HepG2 (cell line): ENCODE data around the gene JMJD8. TPM values are rescaled to one million over a fixed set of nuclear protein-coding genes. Genes with fewer than 3 reads are reported as not detected.

Experiments used
- ATF6 ChIP-seq: sonication (generic); formaldehyde crosslinking; conservative IDR thresholded peaks from 2 replicates; pipeline ENCODE4 v1.4.0; 2020; ENCODE audit warnings: missing genetic modification reagents
- CHD4 ChIP-seq: fragments of 200-600 bp; sonication (generic); IDR thresholded peaks from 2 replicates; pipeline ENCODE4 v1.7.0; 2017; ENCODE audit warnings: mild to moderate bottlenecking, low read length, borderline replicate concordance
- CSRNP1 ChIP-seq: sonication (generic); formaldehyde crosslinking; IDR thresholded peaks from 2 replicates; pipeline ENCODE4 v1.8.1; 2023; ENCODE audit warnings: mild to moderate bottlenecking, missing genetic modification reagents
- EHMT2 ChIP-seq: fragments of 200-600 bp; sonication (generic); IDR thresholded peaks from 2 replicates; pipeline ENCODE4 v1.7.0; 2017; ENCODE audit warnings: antibody characterized with exemption, low read depth, low read length, borderline replicate concordance
- ETV5 ChIP-seq: IDR thresholded peaks from 2 replicates; pipeline ENCODE4 v1.6.1; 2018; ENCODE audit warnings: missing biosample characterization, missing genetic modification reagents, inconsistent platforms, borderline replicate concordance
- GATAD2A ChIP-seq: IDR thresholded peaks from 2 replicates; pipeline ENCODE4 v1.6.1; 2016
- KAT7 ChIP-seq: IDR thresholded peaks from 2 replicates; pipeline ENCODE4 v1.6.1; 2018; ENCODE audit warnings: borderline replicate concordance, missing compliant biosample characterization
- KDM3A ChIP-seq: IDR thresholded peaks from 2 replicates; pipeline ENCODE4 v1.6.1; 2018; ENCODE audit warnings: low read depth, missing compliant biosample characterization
- MTF2 ChIP-seq: sonication (generic); formaldehyde crosslinking; IDR thresholded peaks from 2 replicates; pipeline ENCODE4 v1.5.0; 2020; ENCODE audit warnings: missing genetic modification reagents, borderline replicate concordance
- NPAS2 ChIP-seq: sonication (generic); formaldehyde crosslinking; IDR thresholded peaks from 2 replicates; pipeline ENCODE4 v1.8.0; 2022; ENCODE audit warnings: mild to moderate bottlenecking, missing genetic modification reagents, borderline replicate concordance
- TFDP2 ChIP-seq: sonication (generic); formaldehyde crosslinking; IDR thresholded peaks from 2 replicates; pipeline ENCODE4 v1.4.0; 2020; ENCODE audit warnings: missing genetic modification reagents
- ZBTB25 ChIP-seq: IDR thresholded peaks from 2 replicates; pipeline ENCODE4 v1.6.1; 2018; ENCODE audit warnings: missing genetic modification reagents
- ZKSCAN5 ChIP-seq: sonication (generic); formaldehyde crosslinking; IDR thresholded peaks from 2 replicates; pipeline ENCODE4 v1.5.1; 2020; ENCODE audit warnings: mild to moderate bottlenecking, missing genetic modification reagents
- ZNF362 ChIP-seq: sonication (generic); formaldehyde crosslinking; IDR thresholded peaks from 2 replicates; pipeline ENCODE4 v1.4.0; 2020; ENCODE audit warnings: missing genetic modification reagents, mild to moderate bottlenecking, borderline replicate concordance
- ZNF512B ChIP-seq: sonication (generic); formaldehyde crosslinking; IDR thresholded peaks from 2 replicates; pipeline ENCODE4 v1.5.1; 2020; ENCODE audit warnings: missing genetic modification reagents, mild to moderate bottlenecking, borderline replicate concordance
- ZNF550 ChIP-seq: sonication (generic); formaldehyde crosslinking; IDR thresholded peaks from 2 replicates; pipeline ENCODE4 v1.4.0; 2020; ENCODE audit warnings: mild to moderate bottlenecking, missing genetic modification reagents, borderline replicate concordance
- ZNF629 ChIP-seq: sonication (generic); formaldehyde crosslinking; conservative IDR thresholded peaks from 2 replicates; pipeline ENCODE4 v1.5.0; 2020; ENCODE audit warnings: missing genetic modification reagents
- ZNF816 ChIP-seq: sonication (generic); formaldehyde crosslinking; IDR thresholded peaks from 2 replicates; pipeline ENCODE4 v1.8.0; 2022; ENCODE audit warnings: missing genetic modification reagents, mild to moderate bottlenecking, borderline replicate concordance
- polyA plus RNA-seq, 8 experiments: library from polyadenylated mRNA; depleted of rRNA in 3 of 8; stranded (reverse) in 7 of 8; unstranded in 1 of 8; fragments of >200 nt; fragmentation: Illumina TruSeq in 4 of 8; extraction: Trizol in 4 of 8; gene quantifications; 2 replicates each; pipeline versions ENCODE4 v1.2.1 to v1.2.3, GENCODE V29; 2011 to 2016; ENCODE audit warnings: low read depth in 4 of 8, missing spikeins in 1 of 8, mixed read lengths in 1 of 8; ENCODE audit not compliant: insufficient read depth in 1 of 8
- total RNA-seq, 5 experiments: library from RNA; depleted of rRNA; stranded (reverse); fragments of >200 nt; fragmentation: Illumina TruSeq; extraction: Trizol; gene quantifications; 2 replicates each; pipeline ENCODE4 v1.2.3, GENCODE V29; 2016; ENCODE audit warnings: low read depth in 1 of 5

Gene JMJD8
- total and polyA plus RNA-seq, 2 of the 13 experiments (the other 11 are each of a cell fraction or from before 2014, with no cell fraction given): 2.6 to 11.8 TPM

GRCh38 chr16:636206-637080 is 47.7 kb downstream of the JMJD8 start, which contains the start of gene METTL26 (continued):
- TF ChIP-seq CSRNP1 (CRISPR knock-in tag) (peak; percentile 32; the same call in 1 of the 2 replicates), ATF6 (CRISPR knock-in tag) (no peak), KDM3A (CRISPR knock-in tag) (no peak), ZNF362 (CRISPR knock-in tag) (peak; percentile 66; the same call in 1 of the 2 replicates), ZNF512B (CRISPR knock-in tag) (no peak), NPAS2 (CRISPR knock-in tag) (no peak), ZNF629 (CRISPR knock-in tag) (no peak; the same call in 1 of the 2 replicates), ZBTB25 (CRISPR knock-in tag) (peak; percentile 67), EHMT2 (no peak), ZNF816 (CRISPR knock-in tag) (0 out of 2 replicates have a peak, but pooled peaks have one; percentile 78), MTF2 (CRISPR knock-in tag) (no peak), TFDP2 (CRISPR knock-in tag) (peak; percentile 88), GATAD2A (no peak), KAT7 (CRISPR knock-in tag) (no peak), ETV5 (CRISPR knock-in tag) (peak; percentile 74), ZNF550 (CRISPR knock-in tag) (no peak), ZKSCAN5 (CRISPR knock-in tag) (no peak), CHD4 (no peak)
